ENCODE results near the gene SMIM17. TPM values are rescaled to one million over a fixed set of nuclear protein-coding genes. Genes with fewer than 3 reads are reported as not detected.

The SMIM17 gene
- total and polyA plus RNA-seq, 2 of the 13 experiments (the other 11 are each of a cell fraction or from before 2014, with no cell fraction given), result 0.21 to 0.53 TPM

DNA sequence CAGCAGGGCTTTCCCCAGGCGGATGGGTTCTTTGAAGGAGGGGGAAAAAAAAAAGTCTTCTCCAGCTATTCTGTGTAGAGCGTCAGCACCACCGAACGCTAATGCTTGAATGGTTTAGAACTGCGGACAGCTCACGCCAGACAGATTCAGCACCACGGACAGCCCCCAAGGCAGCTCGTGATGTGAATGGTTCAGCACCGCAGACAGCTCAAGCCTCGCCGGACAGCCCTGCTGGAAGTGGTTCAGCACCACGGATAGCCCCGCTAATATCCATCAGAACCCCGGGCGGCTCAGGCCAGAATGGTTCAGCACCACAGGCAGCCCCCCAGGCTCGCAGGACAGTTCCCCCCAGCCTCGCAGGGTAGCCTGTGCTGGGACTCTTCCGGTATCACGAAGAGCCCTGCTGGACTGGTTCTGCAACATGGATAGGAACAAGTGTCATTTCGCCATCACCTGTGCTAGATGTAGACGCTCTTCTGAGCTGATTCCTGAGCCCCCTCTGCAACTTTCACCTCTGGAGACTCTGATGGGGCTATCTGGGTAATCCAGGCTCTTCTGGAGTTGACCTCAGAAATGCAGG lies 4.9 kb upstream of the SMIM17 start (continued):
- peak; percentile 100 for TF ChIP-seq ZNF30 (CRISPR knock-in tag; IDR thresholded peaks at IDR 0.05)
- TF ChIP-seq, protein P1, sequence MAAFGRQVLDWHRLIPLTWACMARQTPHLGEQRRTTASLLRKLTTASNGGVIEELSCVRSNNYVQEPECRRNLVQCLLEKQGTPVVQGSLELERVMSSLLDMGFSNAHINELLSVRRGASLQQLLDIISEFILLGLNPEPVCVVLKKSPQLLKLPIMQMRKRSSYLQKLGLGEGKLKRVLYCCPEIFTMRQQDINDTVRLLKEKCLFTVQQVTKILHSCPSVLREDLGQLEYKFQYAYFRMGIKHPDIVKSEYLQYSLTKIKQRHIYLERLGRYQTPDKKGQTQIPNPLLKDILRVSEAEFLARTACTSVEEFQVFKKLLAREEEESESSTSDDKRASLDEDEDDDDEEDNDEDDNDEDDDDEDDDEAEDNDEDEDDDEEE (CRISPR knock-in tag; IDR thresholded peaks at IDR 0.05), result peak; percentile 99
- no peak for TF ChIP-seq LCORL (IDR thresholded peaks at IDR 0.05)
- peak; percentile 84 for TF ChIP-seq LCORL (CRISPR knock-in tag; IDR thresholded peaks at IDR 0.05)
- no peak for TF ChIP-seq EP300 (IDR thresholded peaks at IDR 0.05; ENCODE audit: low read depth in 2 of 2, low read length in 2 of 2)
- TF ChIP-seq EP300 (CRISPR knock-in tag; IDR thresholded peaks at IDR 0.05; ENCODE audit: borderline replicate concordance), result peak; percentile 85
- peak; percentile 99 for TF ChIP-seq ZNF44 (CRISPR knock-in tag; IDR thresholded peaks at IDR 0.05)
- TF ChIP-seq ZBTB8A (CRISPR knock-in tag; IDR thresholded peaks at IDR 0.05; ENCODE audit: borderline replicate concordance, low read depth), result peak; percentile 91; the same call in 1 of the 2 replicates
- peak; percentile 98 for TF ChIP-seq TP53 (CRISPR knock-in tag; conservative IDR thresholded peaks at IDR 0.05)
- peak; percentile 88; the same call in 1 of the 2 replicates for TF ChIP-seq ATRX (CRISPR knock-in tag; IDR thresholded peaks at IDR 0.05; ENCODE audit: borderline replicate concordance)
- TF ChIP-seq ETV5 (CRISPR knock-in tag; IDR thresholded peaks at IDR 0.05; ENCODE audit: borderline replicate concordance), result peak; percentile 89
- no peak; the same call in 1 of the 2 replicates for TF ChIP-seq ZNF460 (CRISPR knock-in tag; IDR thresholded peaks at IDR 0.05; ENCODE audit: borderline replicate concordance)
- TF ChIP-seq IKZF1 (IDR thresholded peaks at IDR 0.05), result no peak
- TF ChIP-seq KLF11 (CRISPR knock-in tag; IDR thresholded peaks at IDR 0.05), result peak; percentile 100
- TF ChIP-seq, protein P2, sequence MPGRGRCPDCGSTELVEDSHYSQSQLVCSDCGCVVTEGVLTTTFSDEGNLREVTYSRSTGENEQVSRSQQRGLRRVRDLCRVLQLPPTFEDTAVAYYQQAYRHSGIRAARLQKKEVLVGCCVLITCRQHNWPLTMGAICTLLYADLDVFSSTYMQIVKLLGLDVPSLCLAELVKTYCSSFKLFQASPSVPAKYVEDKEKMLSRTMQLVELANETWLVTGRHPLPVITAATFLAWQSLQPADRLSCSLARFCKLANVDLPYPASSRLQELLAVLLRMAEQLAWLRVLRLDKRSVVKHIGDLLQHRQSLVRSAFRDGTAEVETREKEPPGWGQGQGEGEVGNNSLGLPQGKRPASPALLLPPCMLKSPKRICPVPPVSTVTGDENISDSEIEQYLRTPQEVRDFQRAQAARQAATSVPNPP (CRISPR knock-in tag; IDR thresholded peaks at IDR 0.05), result peak; percentile 89
- peak; percentile 99 for TF ChIP-seq HOXD1 (CRISPR knock-in tag; IDR thresholded peaks at IDR 0.05)
- TF ChIP-seq, protein P3, sequence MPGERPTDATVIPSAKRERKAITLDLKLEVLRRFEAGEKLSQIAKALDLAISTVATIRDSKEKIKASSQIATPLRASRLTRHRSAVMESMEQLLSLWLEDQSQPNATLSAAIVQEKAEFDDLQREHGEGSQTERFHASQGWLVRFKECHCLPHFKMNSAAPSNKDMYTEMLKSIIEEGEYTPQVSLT (CRISPR knock-in tag; IDR thresholded peaks at IDR 0.05; ENCODE audit: borderline replicate concordance, low read depth), result peak; percentile 99
- no peak for TF ChIP-seq RBFOX2 (IDR thresholded peaks at IDR 0.05; ENCODE audit: low read depth, low read length)
- TF ChIP-seq ATM (IDR thresholded peaks at IDR 0.05; ENCODE audit: borderline replicate concordance), result no peak
- peak; percentile 99 for TF ChIP-seq ZFYVE20 (CRISPR knock-in tag; IDR thresholded peaks at IDR 0.05; ENCODE audit: borderline replicate concordance, low read depth)
- peak; percentile 100 for TF ChIP-seq BRCA1 (CRISPR knock-in tag; IDR thresholded peaks at IDR 0.05)
- peak; percentile 91 for TF ChIP-seq ZSCAN22 (CRISPR knock-in tag; IDR thresholded peaks at IDR 0.05)

Measured in HepG2 (cell line).